ENCODE measurements around the gene GAS1. TPM values are rescaled to one million over a fixed set of nuclear protein-coding genes. Genes with fewer than 3 reads are reported as not detected.

Gene GAS1
- total RNA-seq, 2 experiments from 2014 or later = 0.20 to 0.25 TPM

DNA sequence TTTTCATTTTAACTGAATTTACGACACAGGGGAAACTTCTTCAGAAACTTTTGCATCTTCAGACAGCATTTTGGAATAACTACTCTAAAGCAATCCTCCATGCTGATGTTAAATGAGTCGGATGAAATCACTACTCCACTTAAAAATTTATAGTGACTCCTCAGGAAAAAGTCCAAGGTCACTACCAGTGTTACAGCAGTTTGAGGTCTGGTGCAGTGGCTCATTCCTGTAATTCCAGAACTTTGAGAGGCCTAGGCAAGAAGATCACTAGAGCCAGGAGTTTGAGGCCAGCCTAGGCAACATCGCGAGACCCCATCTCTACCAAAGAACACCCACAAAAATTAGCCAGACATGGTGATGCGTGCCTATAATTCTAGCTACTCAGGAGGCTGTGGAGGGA lies 5.9 kb upstream of the GAS1 start:
- CTCF ChIA-PET = no interaction called here
- H3K4me1 Mint-ChIP-seq = peaks cover 9% of the 10 kb centered on the region
- POLR2A ChIA-PET = no interaction called here
- H3K36me3 Mint-ChIP-seq (ENCODE audit: low read depth) = peaks cover 3% of the 10 kb centered on the region
- peaks cover 9% of the 10 kb centered on the region for H3K9me3 Mint-ChIP-seq
- no peak for DNase-seq
- H3K4me3 Mint-ChIP-seq = no peak overlapping the region
- no peak overlapping the region for H3K27ac Mint-ChIP-seq
- peaks cover 8% of the 10 kb centered on the region for H3K27me3 Mint-ChIP-seq

- Mint-ChIP-seq H3K27me3 (peaks cover 25% of the 10 kb centered on the region), H3K9me3 (peaks cover 9% of the 10 kb centered on the region), H3K27ac (no peak overlapping the region), H3K4me1 (peaks cover 21% of the 10 kb centered on the region), H3K36me3 (ENCODE audit: low read depth) (peaks cover 3% of the 10 kb centered on the region), H3K4me3 (peak overlapping the region; percentile 78)
- ChIA-PET POLR2A (interaction anchor here (0.7 kb wide), 1 partner anchor 666 kb away, joined by 3 read pairs; the partner anchor contains the start of gene ISCA1), CTCF (interaction anchor here (0.6 to 1.8 kb wide), 13 partner anchors 9 to 877 kb away, joined by 3 to 10 read pairs (median 4); no protein-coding TSS in a partner anchor)
- peak; percentile 76 for DNase-seq
Observed at GRCh38 chr9:86948074-86948929, 996 bp upstream of the GAS1 start.

- DNase-seq = peak; percentile 60
- Mint-ChIP-seq H3K9me3 (peaks cover 2% of the 10 kb centered on the region), H3K4me1 (peaks cover 21% of the 10 kb centered on the region), H3K27me3 (peaks cover 40% of the 10 kb centered on the region), H3K27ac (no peak overlapping the region), H3K4me3 (peak overlapping the region; percentile 68), H3K36me3 (ENCODE audit: low read depth) (no peaks in the 10 kb centered on the region)
- POLR2A ChIA-PET = no interaction called here
- CTCF ChIA-PET = interaction anchor here (1.6 kb wide), 1 partner anchor 62 kb away, joined by 4 read pairs; no protein-coding TSS in a partner anchor
Observed at GRCh38 chr9:86946201-86947145, 833 bp downstream of the GAS1 start.

- DNase-seq = no peak
- Mint-ChIP-seq H3K27me3 (peaks cover 47% of the 10 kb centered on the region), H3K36me3 (ENCODE audit: low read depth) (no peaks in the 10 kb centered on the region), H3K4me3 (peak overlapping the region; percentile 56), H3K4me1 (peaks cover 21% of the 10 kb centered on the region), H3K27ac (no peak overlapping the region), H3K9me3 (no peaks in the 10 kb centered on the region)
- ChIA-PET CTCF (no interaction called here), POLR2A (interaction anchor here (1.0 kb wide), 1 partner anchor 23 kb away, joined by 3 read pairs; no protein-coding TSS in a partner anchor)
Observed at GRCh38 chr9:86945728-86946200, 1.5 kb downstream of the GAS1 start.

- no peak overlapping the region for H3K27ac Mint-ChIP-seq
- H3K4me1 Mint-ChIP-seq = peaks cover 21% of the 10 kb centered on the region
- H3K36me3 Mint-ChIP-seq (ENCODE audit: low read depth) = no peaks in the 10 kb centered on the region
- peak overlapping the region; percentile 30 for H3K4me3 Mint-ChIP-seq
- CTCF ChIA-PET = no interaction called here
- POLR2A ChIA-PET = interaction anchor here (1.0 kb wide), 1 partner anchor 24 kb away, joined by 3 read pairs; no protein-coding TSS in a partner anchor
- peaks cover 48% of the 10 kb centered on the region for H3K27me3 Mint-ChIP-seq
- H3K9me3 Mint-ChIP-seq = no peaks in the 10 kb centered on the region
- DNase-seq = no peak
Observed at GRCh38 chr9:86944796-86945727, 2.2 kb downstream of the GAS1 start.

DNA sequence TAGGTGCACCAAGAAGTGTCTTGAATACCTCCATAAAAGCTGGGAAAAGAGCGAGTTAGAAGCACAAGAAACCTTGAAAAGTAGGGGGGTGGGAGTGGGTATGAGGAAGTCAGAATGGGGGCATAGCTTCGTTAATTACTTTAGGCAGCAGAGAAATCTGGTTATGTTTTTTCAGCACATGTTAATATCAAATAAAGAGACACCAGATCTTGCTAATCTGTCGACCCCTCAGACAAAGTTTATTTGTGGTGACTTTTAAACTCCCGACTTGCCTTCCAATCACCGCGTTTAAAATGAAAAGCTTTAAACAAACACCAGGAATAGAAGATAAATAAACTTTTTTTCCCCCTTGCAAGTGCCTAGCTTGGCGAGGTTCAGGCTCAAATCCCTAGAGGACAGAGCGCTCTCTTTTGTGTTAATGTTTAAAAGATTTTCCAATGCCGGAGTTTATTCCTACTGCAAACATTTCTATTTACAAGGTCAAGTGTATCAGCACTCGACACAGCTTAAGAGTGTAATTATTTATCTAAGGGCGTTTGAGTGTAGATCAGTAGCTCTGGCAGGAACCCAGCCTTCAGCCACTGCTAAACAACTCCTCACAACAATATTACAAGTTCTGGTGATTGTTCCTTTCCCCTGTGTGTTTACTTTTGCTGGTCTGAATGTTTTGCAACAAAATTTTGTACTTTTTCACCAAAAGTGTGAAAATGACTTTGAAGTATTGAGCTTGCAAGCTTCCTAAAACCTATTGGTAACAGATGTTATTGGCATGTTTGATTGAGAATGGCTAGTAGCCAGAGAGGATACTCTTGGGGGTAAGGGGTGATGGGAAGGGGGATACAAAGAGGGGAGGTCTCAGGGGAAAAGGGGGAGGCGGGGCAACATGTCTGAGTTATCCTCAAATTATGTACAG lies 3.8 kb downstream of the GAS1 start:
- H3K27ac Mint-ChIP-seq = no peak overlapping the region
- H3K36me3 Mint-ChIP-seq (ENCODE audit: low read depth) = no peaks in the 10 kb centered on the region
- H3K27me3 Mint-ChIP-seq = peaks cover 57% of the 10 kb centered on the region

GRCh38 chr9:86942281-86943200 lies 4.8 kb downstream of the GAS1 start:
- H3K27me3 Mint-ChIP-seq = peaks cover 59% of the 10 kb centered on the region
- no peaks in the 10 kb centered on the region for H3K9me3 Mint-ChIP-seq
- POLR2A ChIA-PET = no interaction called here
- DNase-seq = no peak
- peaks cover 9% of the 10 kb centered on the region for H3K4me1 Mint-ChIP-seq
- CTCF ChIA-PET = no interaction called here
- H3K4me3 Mint-ChIP-seq = no peak overlapping the region
- no peaks in the 10 kb centered on the region for H3K36me3 Mint-ChIP-seq (ENCODE audit: low read depth)
- no peak overlapping the region for H3K27ac Mint-ChIP-seq

More for the DNA sequence above, 3.8 kb downstream of the GAS1 start:
- no peaks in the 10 kb centered on the region for H3K9me3 Mint-ChIP-seq
- H3K4me3 Mint-ChIP-seq = no peak overlapping the region
- ChIA-PET CTCF (no interaction called here), POLR2A (no interaction called here)
- peaks cover 14% of the 10 kb centered on the region for H3K4me1 Mint-ChIP-seq
- DNase-seq = no peak

- no peak overlapping the region for H3K4me3 Mint-ChIP-seq
- H3K4me1 Mint-ChIP-seq = peaks cover 9% of the 10 kb centered on the region
- POLR2A ChIA-PET = no interaction called here
- no peaks in the 10 kb centered on the region for H3K36me3 Mint-ChIP-seq (ENCODE audit: low read depth)
- no peak overlapping the region for H3K27ac Mint-ChIP-seq
- CTCF ChIA-PET = no interaction called here
- no peaks in the 10 kb centered on the region for H3K9me3 Mint-ChIP-seq
- peaks cover 59% of the 10 kb centered on the region for H3K27me3 Mint-ChIP-seq
- no peak for DNase-seq
Observed at GRCh38 chr9:86941197-86941596, 6.1 kb downstream of the GAS1 start.

DNA sequence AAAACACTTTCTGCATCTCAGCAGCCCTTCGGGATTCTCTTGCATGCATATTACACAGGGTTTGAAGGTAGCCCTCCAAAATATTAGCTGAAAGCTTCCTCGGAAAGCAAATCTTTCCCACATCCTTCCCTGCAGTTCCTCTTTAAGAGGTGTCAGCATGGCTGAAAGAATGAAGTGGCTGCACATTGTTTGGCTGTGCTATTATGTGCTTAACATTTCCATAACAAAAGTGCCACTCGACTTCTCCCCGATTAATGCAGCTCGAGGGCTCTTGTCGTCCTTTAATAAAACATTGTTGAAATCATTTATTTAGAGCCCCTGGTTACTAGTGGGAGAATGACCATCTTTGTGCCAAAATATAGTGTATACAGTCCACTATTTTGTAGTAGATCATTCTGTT lies 6.5 kb downstream of the GAS1 start:
- Mint-ChIP-seq H3K9me3 (no peaks in the 10 kb centered on the region), H3K27me3 (peaks cover 56% of the 10 kb centered on the region), H3K36me3 (ENCODE audit: low read depth) (no peaks in the 10 kb centered on the region), H3K4me3 (no peak overlapping the region), H3K4me1 (peaks cover 7% of the 10 kb centered on the region), H3K27ac (no peak overlapping the region)
- CTCF ChIA-PET = no interaction called here
- DNase-seq = no peak
- POLR2A ChIA-PET = no interaction called here

- H3K27me3 Mint-ChIP-seq = peaks cover 51% of the 10 kb centered on the region
- no peaks in the 10 kb centered on the region for H3K9me3 Mint-ChIP-seq
- DNase-seq = no peak
- ChIA-PET POLR2A (no interaction called here), CTCF (no interaction called here)
- H3K36me3 Mint-ChIP-seq (ENCODE audit: low read depth) = no peaks in the 10 kb centered on the region
- H3K4me3 Mint-ChIP-seq = no peak overlapping the region
- H3K4me1 Mint-ChIP-seq = peaks cover 2% of the 10 kb centered on the region
- H3K27ac Mint-ChIP-seq = no peak overlapping the region
Observed at GRCh38 chr9:86939891-86940290, 7.4 kb downstream of the GAS1 start.

DNA sequence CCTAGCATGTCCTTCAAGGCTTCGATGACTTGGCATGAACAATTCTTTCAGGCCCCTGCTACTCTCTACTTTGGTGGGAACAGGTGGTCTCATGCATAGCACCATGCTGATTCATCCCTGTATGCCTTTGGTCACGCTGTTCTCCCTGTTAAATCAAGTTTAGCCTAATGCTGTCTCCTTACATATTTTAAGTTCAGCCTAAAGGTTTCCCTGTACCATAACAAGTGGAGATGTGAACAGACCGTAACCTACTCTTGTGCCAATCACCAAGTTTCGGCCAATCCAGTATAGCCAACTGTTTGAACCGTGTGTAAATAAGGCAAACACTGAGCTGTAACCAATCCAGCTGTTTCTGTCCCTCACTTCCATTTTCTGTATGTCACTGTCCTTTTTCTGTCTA lies 8.0 kb downstream of the GAS1 start:
- H3K9me3 Mint-ChIP-seq = no peaks in the 10 kb centered on the region
- H3K36me3 Mint-ChIP-seq (ENCODE audit: low read depth) = no peaks in the 10 kb centered on the region
- ChIA-PET CTCF (no interaction called here), POLR2A (interaction anchor here (0.7 kb wide), 1 partner anchor 33 kb away, joined by 3 read pairs; no protein-coding TSS in a partner anchor)
- H3K27me3 Mint-ChIP-seq = peaks cover 47% of the 10 kb centered on the region
- DNase-seq = no peak
- H3K4me1 Mint-ChIP-seq = no peaks in the 10 kb centered on the region
- H3K27ac Mint-ChIP-seq = no peak overlapping the region
- H3K4me3 Mint-ChIP-seq = no peak overlapping the region
